Trophoblast cell (in vitro differentiated cells and primary cell): Measurements from ENCODE around the gene SCAPER.

Experiments used
- DNase-seq, 2 donors: peaks; one replicate each; pipeline ENCODE4 v3.0.0-alpha.2; 2016
- H2AFZ ChIP-seq: 2 replicates; pipeline ENCODE4 v1.6.1; 2013; ENCODE audit warnings: low read length, moderate library complexity, mild to moderate bottlenecking; ENCODE audit not compliant: insufficient read depth, poor library complexity
- H2AK5ac ChIP-seq: 2 replicates; pipeline ENCODE4 v1.6.1; 2013; ENCODE audit warnings: mild to moderate bottlenecking, low read length
- H2BK120ac ChIP-seq: 2 replicates; pipeline ENCODE4 v1.6.1; 2013; ENCODE audit warnings: low read length, mild to moderate bottlenecking, moderate library complexity; ENCODE audit not compliant: insufficient read depth, poor library complexity
- H2BK12ac ChIP-seq: 2 replicates; pipeline ENCODE4 v1.6.1; 2013; ENCODE audit warnings: mild to moderate bottlenecking, low read length, moderate library complexity
- H2BK5ac ChIP-seq: 2 replicates; pipeline ENCODE4 v1.6.1; 2013; ENCODE audit warnings: low read length, low read depth, moderate library complexity, mild to moderate bottlenecking; ENCODE audit not compliant: poor library complexity
- H3K14ac ChIP-seq: 2 replicates; pipeline ENCODE4 v1.6.1; 2013; ENCODE audit warnings: mild to moderate bottlenecking, low read length
- H3K18ac ChIP-seq: 2 replicates; pipeline ENCODE4 v1.6.1; 2013; ENCODE audit warnings: mild to moderate bottlenecking, low read length
- H3K23ac ChIP-seq: 2 replicates; pipeline ENCODE4 v1.6.1; 2013; ENCODE audit warnings: low read length
- H3K27ac ChIP-seq: 2 replicates; pipeline ENCODE4 v1.5.1; 2013; ENCODE audit warnings: low read depth, mild to moderate bottlenecking, inconsistent platforms, low read length, moderate library complexity
- H3K27me3 ChIP-seq: 2 replicates; pipeline ENCODE4 v1.6.1; 2013; ENCODE audit warnings: inconsistent platforms, mild to moderate bottlenecking, low read length, moderate library complexity; ENCODE audit not compliant: insufficient read depth
- H3K36me3 ChIP-seq, 2 experiments: 1 replicate in 1 of 2; 2 replicates in 1 of 2; pipeline ENCODE4 v1.6.1; 2013; ENCODE audit warnings: low read length in 2 of 2, mild to moderate bottlenecking in 2 of 2, moderate library complexity in 1 of 2; ENCODE audit not compliant: insufficient read depth in 2 of 2, control insufficient read depth in 1 of 2
- H3K4ac ChIP-seq: 2 replicates; pipeline ENCODE4 v1.6.1; 2013; ENCODE audit warnings: low read depth, mild to moderate bottlenecking, low read length, moderate library complexity
- H3K4me1 ChIP-seq, 2 experiments: 1 replicate in 1 of 2; 2 replicates in 1 of 2; pipeline ENCODE4 v1.6.1; 2013; ENCODE audit warnings: low read length in 2 of 2, mild to moderate bottlenecking in 2 of 2, moderate library complexity in 1 of 2; ENCODE audit not compliant: insufficient read depth in 2 of 2, control insufficient read depth in 1 of 2
- H3K4me2 ChIP-seq: 2 replicates; pipeline ENCODE4 v1.6.1; 2013; ENCODE audit warnings: inconsistent platforms, mild to moderate bottlenecking, low read length, moderate library complexity
- H3K4me3 ChIP-seq: 2 replicates; pipeline ENCODE4 v1.5.1; 2013; ENCODE audit warnings: mild to moderate bottlenecking, low read depth, low read length, inconsistent platforms
- H3K79me1 ChIP-seq: one replicate; pipeline ENCODE4 v1.6.1; 2013; ENCODE audit warnings: low read length
- H3K79me2 ChIP-seq: 2 replicates; pipeline ENCODE4 v1.6.1; 2013; ENCODE audit warnings: low read length, mild to moderate bottlenecking; ENCODE audit not compliant: control insufficient read depth, insufficient read depth, poor library complexity
- H3K9ac ChIP-seq: 2 replicates; pipeline ENCODE4 v1.6.1; 2013; ENCODE audit warnings: mild to moderate bottlenecking, low read length
- H3K9me3 ChIP-seq: 2 replicates; pipeline ENCODE4 v1.6.1; 2013; ENCODE audit warnings: low read depth, mild to moderate bottlenecking, control low read depth, inconsistent platforms, low read length; ENCODE audit not compliant: insufficient read depth
- H4K12ac ChIP-seq: 2 replicates; pipeline ENCODE4 v1.6.1; 2013; ENCODE audit warnings: low read depth, mild to moderate bottlenecking, low read length, moderate library complexity
- H4K8ac ChIP-seq: 2 replicates; pipeline ENCODE4 v1.6.1; 2013; ENCODE audit warnings: low read depth, mild to moderate bottlenecking, low read length, moderate library complexity
- H4K91ac ChIP-seq: one replicate; pipeline ENCODE4 v1.6.1; 2013; ENCODE audit warnings: low read depth, mild to moderate bottlenecking, low read length, moderate library complexity
- WGBS: extraction: QIAGEN DNeasy Blood & Tissue Kit; methylation state at CpG from one replicate; pipeline ENCODE4 v1.1.7; 2013; ENCODE audit warnings: missing lambda C conversion rate; ENCODE audit not compliant: insufficient read length, insufficient coverage; ENCODE audit errors: extremely low coverage; 5-methylcytosine and 5-hydroxymethylcytosine counted together

The SCAPER gene

DNA sequence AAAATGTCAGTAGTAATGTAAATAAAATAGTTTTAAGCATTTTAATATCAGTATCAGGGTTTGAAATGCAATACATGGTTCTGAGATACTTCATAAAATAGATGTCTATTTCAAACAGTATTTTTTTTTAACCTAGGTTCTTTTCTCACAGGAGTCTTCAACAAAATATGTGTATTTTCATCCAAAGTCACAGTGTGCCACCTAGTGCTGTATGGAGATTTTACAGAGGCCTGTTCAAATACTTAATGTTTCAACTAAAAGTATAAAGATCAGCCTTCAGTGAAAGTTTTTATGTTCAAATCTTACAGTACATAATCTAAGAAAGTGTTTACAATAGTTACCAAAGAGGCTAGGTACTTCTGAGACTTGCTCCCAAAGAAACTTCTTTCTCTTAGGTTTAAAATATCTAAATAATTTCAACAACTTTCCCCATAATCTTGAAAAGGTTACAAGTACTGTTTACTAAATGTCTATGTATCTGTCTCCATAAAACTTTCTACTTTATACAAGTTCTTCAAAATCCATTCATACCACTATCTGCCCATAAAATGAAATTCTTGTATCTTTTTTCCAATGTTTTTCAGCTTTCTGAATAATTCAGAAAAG lies 38.3 kb downstream of the SCAPER start:
- no peak overlapping the region for H3K18ac ChIP-seq
- H4K12ac ChIP-seq = no peak overlapping the region
- no peak overlapping the region for H4K91ac ChIP-seq
- no peak overlapping the region for H3K4me3 ChIP-seq
- H4K8ac ChIP-seq = no peak overlapping the region
- H3K36me3 ChIP-seq = no peaks in the 10 kb centered on the region
- DNase-seq = peak; percentile 16 to 61
- no peaks in the 10 kb centered on the region for H3K79me2 ChIP-seq
- H3K4me2 ChIP-seq = no peak overlapping the region
- H3K23ac ChIP-seq = no peak overlapping the region
- no peaks in the 10 kb centered on the region for H3K9me3 ChIP-seq
- H2AK5ac ChIP-seq = no peak overlapping the region
- no peak overlapping the region for H3K14ac ChIP-seq
- no peak overlapping the region for H2BK5ac ChIP-seq
- H3K27ac ChIP-seq = no peak overlapping the region
- H3K79me1 ChIP-seq = no peaks in the 10 kb centered on the region
- no peak overlapping the region for H2AFZ ChIP-seq
- no peak overlapping the region for H3K4ac ChIP-seq
- no peak overlapping the region for H2BK120ac ChIP-seq
- no peaks in the 10 kb centered on the region for H3K27me3 ChIP-seq
- H3K9ac ChIP-seq = no peak overlapping the region
- H3K4me1 ChIP-seq = no peaks in the 10 kb centered on the region
- H2BK12ac ChIP-seq = no peak overlapping the region

DNA sequence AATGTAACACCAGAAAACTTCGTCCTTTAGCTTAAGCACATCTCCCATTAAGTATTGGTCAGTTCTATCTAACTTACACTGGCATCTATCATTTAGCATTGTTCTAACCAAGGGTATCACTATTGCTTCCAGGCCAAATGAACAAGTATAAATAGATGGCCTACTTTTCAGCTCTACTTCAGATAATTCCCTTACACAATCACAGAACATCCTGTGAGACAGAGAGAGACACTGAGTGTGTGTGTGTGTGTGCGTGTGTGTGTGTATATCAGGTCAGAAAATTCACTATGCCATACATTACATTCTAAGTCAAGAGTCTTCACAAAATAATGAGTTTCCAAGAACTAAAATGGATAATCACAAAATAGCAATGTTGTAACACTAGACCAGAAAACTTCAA lies 39.1 kb downstream of the SCAPER start:
- no peak overlapping the region for H3K9ac ChIP-seq
- no CpG with 5 or more reads among the region's 2 CpGs for WGBS
- no peaks in the 10 kb centered on the region for H3K79me1 ChIP-seq
- H4K8ac ChIP-seq = no peak overlapping the region
- H3K36me3 ChIP-seq = no peaks in the 10 kb centered on the region
- no peak for DNase-seq
- H3K79me2 ChIP-seq = no peaks in the 10 kb centered on the region
- H3K4me1 ChIP-seq = no peaks in the 10 kb centered on the region
- no peak overlapping the region for H2BK5ac ChIP-seq
- H2BK12ac ChIP-seq = no peak overlapping the region
- H4K12ac ChIP-seq = no peak overlapping the region
- H3K4me2 ChIP-seq = no peak overlapping the region
- H3K23ac ChIP-seq = no peak overlapping the region
- H4K91ac ChIP-seq = no peak overlapping the region
- no peak overlapping the region for H3K18ac ChIP-seq
- H3K4me3 ChIP-seq = no peak overlapping the region
- no peaks in the 10 kb centered on the region for H3K27me3 ChIP-seq
- no peak overlapping the region for H3K14ac ChIP-seq
- no peaks in the 10 kb centered on the region for H3K9me3 ChIP-seq
- H3K4ac ChIP-seq = no peak overlapping the region
- H2AFZ ChIP-seq = no peak overlapping the region
- no peak overlapping the region for H2BK120ac ChIP-seq
- no peak overlapping the region for H3K27ac ChIP-seq
- no peak overlapping the region for H2AK5ac ChIP-seq

DNA sequence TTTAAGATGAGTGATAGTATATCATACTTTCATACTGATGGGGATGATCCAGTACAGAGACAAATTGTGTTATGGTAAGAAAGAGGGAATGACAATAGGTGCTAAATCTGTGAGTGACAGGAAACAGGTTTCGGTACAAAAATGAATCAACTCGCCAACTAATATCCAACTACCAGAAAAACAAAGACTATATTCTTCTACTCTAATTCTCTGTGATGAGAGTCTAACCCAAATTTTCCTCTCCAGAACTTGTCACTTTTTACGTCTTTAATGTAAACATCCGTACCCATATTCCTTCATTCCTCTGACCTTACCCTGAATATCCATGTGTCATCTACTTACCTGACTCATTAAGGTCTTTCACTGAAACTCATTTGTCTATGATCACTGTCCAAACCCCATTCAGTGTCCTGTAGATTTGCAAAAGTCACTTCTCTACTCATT lies 39.6 kb downstream of the SCAPER start:
- Histone ChIP-seq H3K14ac (no peak overlapping the region), H3K36me3 (no peaks in the 10 kb centered on the region), H3K27me3 (no peaks in the 10 kb centered on the region), H2AFZ (no peak overlapping the region), H3K9ac (no peak overlapping the region), H2BK12ac (no peak overlapping the region), H3K4me2 (no peak overlapping the region), H3K23ac (no peak overlapping the region), H4K91ac (no peak overlapping the region), H4K12ac (no peak overlapping the region), H3K79me1 (no peaks in the 10 kb centered on the region), H4K8ac (no peak overlapping the region), H3K18ac (no peak overlapping the region), H2AK5ac (no peak overlapping the region), H3K4ac (no peak overlapping the region), H3K9me3 (no peaks in the 10 kb centered on the region), H2BK120ac (no peak overlapping the region), H3K27ac (no peak overlapping the region), H3K4me3 (no peak overlapping the region), H3K79me2 (no peaks in the 10 kb centered on the region), H2BK5ac (no peak overlapping the region), H3K4me1 (no peaks in the 10 kb centered on the region)
- WGBS = no CpG with 5 or more reads among the region's 4 CpGs
- no peak for DNase-seq

DNA sequence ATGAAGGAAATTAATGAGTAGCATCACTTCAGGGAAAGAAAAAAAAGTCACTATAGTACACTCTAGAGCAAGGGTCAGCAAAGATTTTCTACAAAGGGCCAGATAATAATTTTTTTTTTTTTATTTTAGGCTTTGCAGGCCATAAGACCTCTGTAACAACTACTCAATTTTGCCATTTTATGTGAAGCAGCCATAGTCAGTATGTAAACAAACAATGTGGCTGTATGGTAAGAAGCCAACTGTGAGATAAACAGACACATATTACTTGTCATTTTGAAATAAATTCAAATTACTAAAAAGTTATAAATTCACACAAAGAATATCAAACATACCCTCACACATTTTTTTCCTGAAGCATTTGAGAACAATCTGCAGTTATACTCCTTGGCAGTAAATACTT lies 40.6 kb downstream of the SCAPER start:
- DNase-seq = no peak
- no peak overlapping the region for H2BK12ac ChIP-seq
- no peak overlapping the region for H3K18ac ChIP-seq

More for the DNA sequence above, 40.6 kb downstream of the SCAPER start:
- no peak overlapping the region for H3K23ac ChIP-seq
- H3K27ac ChIP-seq = no peak overlapping the region
- no peaks in the 10 kb centered on the region for H3K79me2 ChIP-seq
- no peaks in the 10 kb centered on the region for H3K4me1 ChIP-seq
- no peak overlapping the region for H2BK5ac ChIP-seq
- H2AFZ ChIP-seq = no peak overlapping the region
- no peaks in the 10 kb centered on the region for H3K9me3 ChIP-seq
- H3K9ac ChIP-seq = no peak overlapping the region
- H3K79me1 ChIP-seq = no peaks in the 10 kb centered on the region
- no peaks in the 10 kb centered on the region for H3K27me3 ChIP-seq
- no peak overlapping the region for H4K12ac ChIP-seq
- H3K4ac ChIP-seq = no peak overlapping the region
- no peak overlapping the region for H4K91ac ChIP-seq
- no peak overlapping the region for H2AK5ac ChIP-seq
- H2BK120ac ChIP-seq = no peak overlapping the region
- no peak overlapping the region for H4K8ac ChIP-seq
- H3K14ac ChIP-seq = no peak overlapping the region
- H3K4me2 ChIP-seq = no peak overlapping the region
- H3K36me3 ChIP-seq = no peaks in the 10 kb centered on the region
- no peak overlapping the region for H3K4me3 ChIP-seq
